Measurements from ENCODE around the gene MRPL52. TPM values are rescaled to one million over a fixed set of nuclear protein-coding genes. Genes with fewer than 3 reads are reported as not detected.
"Not testable (repeated sequence)": the region's sequence is repeated elsewhere in the genome, so short reads cannot be mapped to it uniquely, and the experiment has no call there.

Gene MRPL52
- total RNA-seq, 2 donors from 2014 or later, result 192 to 204 TPM

GRCh38 chr14:22791301-22791700, 38.4 kb upstream of the MRPL52 start:
- Histone ChIP-seq H3K4me3 (ENCODE audit: low read length) (no peak overlapping the region), H3K9me3 (ENCODE audit: control insufficient read depth, low read length) (no peaks in the 10 kb centered on the region), H3K27ac (ENCODE audit: low read depth, low read length) (no peak overlapping the region), H3K36me3 (ENCODE audit: control insufficient read depth, insufficient read depth, low read length) (no peaks in the 10 kb centered on the region), H3K27me3 (ENCODE audit: control insufficient read depth, insufficient read depth, low read length, poor library complexity, severe bottlenecking) (no peaks in the 10 kb centered on the region), H3K4me1 (ENCODE audit: control insufficient read depth, insufficient read depth, low read length) (no peaks in the 10 kb centered on the region), H3K9ac (ENCODE audit: extremely low read depth, low read length, poor library complexity, severe bottlenecking) (no peak overlapping the region)
- no peak for TF ChIP-seq CTCF (conservative IDR thresholded peaks at IDR 0.05)
- Mint-ChIP-seq H3K4me3 (no peak overlapping the region), H3K27me3 (ENCODE audit: insufficient read depth) (peaks cover 2% of the 10 kb centered on the region), H3K36me3 (ENCODE audit: low read depth) (peaks cover 2% of the 10 kb centered on the region), H3K27ac (no peak overlapping the region), H3K9me3 (no peaks in the 10 kb centered on the region), H3K4me1 (peaks cover 3% of the 10 kb centered on the region)
- DNase-seq, result no peak
- 90 to 94% methylated on average over 3 of the region's 3 CpGs for WGBS, 2 experiments (ENCODE audit: insufficient coverage in 1 of 2, insufficient read length in 1 of 2)

- peaks cover 11% of the 10 kb centered on the region for H3K4me1 Mint-ChIP-seq
- Histone ChIP-seq H3K4me3 (ENCODE audit: low read length) (no peak overlapping the region), H3K36me3 (ENCODE audit: control insufficient read depth, insufficient read depth, low read length) (no peaks in the 10 kb centered on the region), H3K4me1 (ENCODE audit: control insufficient read depth, insufficient read depth, low read length) (no peaks in the 10 kb centered on the region), H3K27ac (ENCODE audit: low read depth, low read length) (no peak overlapping the region), H3K27me3 (ENCODE audit: control insufficient read depth, insufficient read depth, low read length, poor library complexity, severe bottlenecking) (no peaks in the 10 kb centered on the region), H3K9me3 (ENCODE audit: control insufficient read depth, low read length) (no peaks in the 10 kb centered on the region), H3K9ac (ENCODE audit: extremely low read depth, low read length, poor library complexity, severe bottlenecking) (no peak overlapping the region)
- WGBS, 2 experiments (ENCODE audit: insufficient coverage in 1 of 2, insufficient read length in 1 of 2), result 92 to 95% methylated on average over 2 of the region's 2 CpGs
- no peak for TF ChIP-seq CTCF (conservative IDR thresholded peaks at IDR 0.05)
- no peak overlapping the region for H3K4me3 Mint-ChIP-seq
- H3K27me3 Mint-ChIP-seq (ENCODE audit: insufficient read depth), result peaks cover 2% of the 10 kb centered on the region
- no peak for DNase-seq
- peaks cover 2% of the 10 kb centered on the region for H3K36me3 Mint-ChIP-seq (ENCODE audit: low read depth)
- no peak overlapping the region for H3K27ac Mint-ChIP-seq
- no peaks in the 10 kb centered on the region for H3K9me3 Mint-ChIP-seq
These were observed 37.5 kb upstream of the MRPL52 start for GRCh38 chr14:22792158-22792557.

GRCh38 chr14:22793550-22793949, 36.1 kb upstream of the MRPL52 start:
- WGBS, 2 experiments (ENCODE audit: insufficient coverage in 1 of 2, insufficient read length in 1 of 2), result 85 to 94% methylated on average over 5 of the region's 5 CpGs
- not testable (repeated sequence) for H3K27ac ChIP-seq (ENCODE audit: low read depth, low read length); H3K9me3 Mint-ChIP-seq; H3K4me1 ChIP-seq (ENCODE audit: control insufficient read depth, insufficient read depth, low read length); H3K27me3 Mint-ChIP-seq (ENCODE audit: insufficient read depth); H3K36me3 ChIP-seq (ENCODE audit: control insufficient read depth, insufficient read depth, low read length); H3K4me3 Mint-ChIP-seq; DNase-seq; H3K9ac ChIP-seq (ENCODE audit: extremely low read depth, low read length, poor library complexity, severe bottlenecking); H3K4me3 ChIP-seq (ENCODE audit: low read length); H3K27me3 ChIP-seq (ENCODE audit: control insufficient read depth, insufficient read depth, low read length, poor library complexity, severe bottlenecking); H3K9me3 ChIP-seq (ENCODE audit: control insufficient read depth, low read length); H3K36me3 Mint-ChIP-seq (ENCODE audit: low read depth)
- H3K4me1 Mint-ChIP-seq, result peaks cover 18% of the 10 kb centered on the region
- peak overlapping the region; percentile 35 for H3K27ac Mint-ChIP-seq

GRCh38 chr14:22793976-22794375, 35.7 kb upstream of the MRPL52 start:
- H3K27ac ChIP-seq (ENCODE audit: low read depth, low read length), result no peak overlapping the region
- no peak overlapping the region for H3K4me3 ChIP-seq (ENCODE audit: low read length)
- Mint-ChIP-seq H3K27me3 (ENCODE audit: insufficient read depth) (peaks cover 2% of the 10 kb centered on the region), H3K9me3 (no peaks in the 10 kb centered on the region), H3K27ac (peak overlapping the region; percentile 53), H3K36me3 (ENCODE audit: low read depth) (peaks cover 2% of the 10 kb centered on the region), H3K4me3 (no peak overlapping the region), H3K4me1 (peaks cover 18% of the 10 kb centered on the region)
- no peak for TF ChIP-seq CTCF (conservative IDR thresholded peaks at IDR 0.05)
- H3K36me3 ChIP-seq (ENCODE audit: control insufficient read depth, insufficient read depth, low read length), result no peaks in the 10 kb centered on the region
- WGBS, 2 experiments (ENCODE audit: insufficient coverage in 1 of 2, insufficient read length in 1 of 2), result 77 to 79% methylated on average over 5 of the region's 5 CpGs
- H3K4me1 ChIP-seq (ENCODE audit: control insufficient read depth, insufficient read depth, low read length), result peaks cover 3% of the 10 kb centered on the region
- no peak for DNase-seq
- H3K9ac ChIP-seq (ENCODE audit: extremely low read depth, low read length, poor library complexity, severe bottlenecking), result no peak overlapping the region
- no peaks in the 10 kb centered on the region for H3K9me3 ChIP-seq (ENCODE audit: control insufficient read depth, low read length)
- H3K27me3 ChIP-seq (ENCODE audit: control insufficient read depth, insufficient read depth, low read length, poor library complexity, severe bottlenecking), result no peaks in the 10 kb centered on the region
